Measurements from ENCODE around the gene IRGC.
A peak's percentile ranks its signal among the peaks of the same experiment; 100 is the strongest.
"Not testable (repeated sequence)": the region's sequence is repeated elsewhere in the genome, so short reads cannot be mapped to it uniquely, and the experiment has no call there.

IRGC gene

DNA sequence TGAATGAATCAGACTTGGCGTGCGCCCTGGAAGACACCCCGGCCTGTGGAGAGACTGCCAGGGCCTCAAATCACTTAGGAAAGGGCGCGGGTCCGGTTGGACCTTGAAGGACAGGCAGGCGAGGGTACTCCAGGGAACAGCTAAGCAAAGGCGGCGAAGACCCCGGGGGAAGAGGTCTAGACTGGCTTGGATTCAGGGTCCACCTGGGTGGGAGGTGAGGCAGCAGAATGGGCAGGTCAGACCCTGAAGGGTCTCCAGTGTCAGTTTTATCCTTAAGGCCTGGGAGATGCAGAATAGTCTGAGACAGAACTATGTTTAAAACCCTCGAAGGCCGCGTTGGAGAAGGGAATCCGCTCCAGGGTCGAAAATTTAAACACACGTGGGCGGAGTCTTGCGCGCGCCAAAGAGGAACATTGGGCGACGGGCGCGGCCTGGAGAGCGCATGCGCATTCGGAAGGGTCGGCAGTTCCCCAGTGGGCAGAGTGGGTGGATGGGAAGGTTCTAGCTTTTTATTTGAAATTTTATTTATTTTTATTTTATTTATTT, 39.5 kb downstream of the IRGC start:
- DNase-seq (ENCODE audit: low spot score), result peak; percentile 83

DNA sequence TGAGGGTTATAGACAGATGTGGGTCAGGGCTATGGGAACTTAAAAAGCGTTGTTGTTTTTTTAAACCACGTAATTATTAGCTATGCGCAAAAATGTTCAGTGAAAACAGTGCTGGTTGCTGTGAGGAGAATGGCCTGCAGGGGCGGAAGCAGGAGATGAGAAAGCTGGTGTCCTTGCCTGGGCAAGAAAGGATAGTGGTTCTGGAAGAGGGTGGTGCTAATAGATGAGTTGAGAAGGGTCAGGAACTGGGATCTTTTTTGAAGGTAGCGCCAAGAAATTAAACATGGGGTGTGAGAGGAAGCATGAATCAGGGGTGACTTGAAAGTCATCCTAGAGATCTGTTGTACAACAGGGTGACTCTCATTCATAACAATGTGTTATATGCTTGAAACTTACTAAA, 43.6 kb downstream of the IRGC start:
- no peak for DNase-seq (ENCODE audit: low spot score)

DNA sequence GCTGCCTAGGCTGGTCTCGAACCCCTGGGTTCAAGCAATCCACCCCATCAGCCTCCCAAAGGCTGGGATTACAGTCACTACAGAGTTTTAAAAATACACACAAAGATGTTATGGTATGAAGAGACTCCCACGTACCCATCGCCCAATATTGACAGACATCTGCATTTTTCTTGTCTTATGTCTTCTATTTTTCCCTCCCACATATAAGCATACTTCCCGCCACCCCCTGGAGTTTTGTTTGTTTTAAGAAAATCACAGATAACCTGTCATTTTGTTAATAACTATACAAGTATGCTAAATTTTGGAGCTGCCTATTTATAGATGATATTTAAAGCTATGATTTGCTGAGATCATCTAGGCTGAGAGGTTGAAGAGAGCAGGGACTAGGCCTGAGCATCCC, 45.1 kb downstream of the IRGC start:
- no peak for DNase-seq (ENCODE audit: low spot score)

DNA sequence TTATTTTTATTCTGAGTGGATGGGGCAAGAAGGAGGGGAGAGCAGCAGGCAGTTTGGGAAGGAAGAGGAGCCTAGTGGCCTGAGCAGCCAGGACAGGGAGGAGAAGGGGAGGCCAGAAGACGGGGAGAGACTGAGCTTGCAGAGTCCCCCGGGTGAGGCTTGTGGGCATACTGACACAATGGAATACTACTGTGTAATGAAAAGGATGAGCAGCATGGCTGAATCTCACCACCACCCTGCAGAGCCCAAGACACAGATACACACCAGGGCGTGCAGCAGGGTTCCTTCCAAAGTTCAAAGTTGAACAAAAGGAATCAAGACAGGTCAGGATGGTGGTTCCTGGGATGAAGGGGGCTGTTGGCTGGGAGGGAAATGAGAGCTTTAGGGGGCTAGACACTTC, 46.9 kb downstream of the IRGC start:
- DNase-seq (ENCODE audit: low spot score), result no peak

DNA sequence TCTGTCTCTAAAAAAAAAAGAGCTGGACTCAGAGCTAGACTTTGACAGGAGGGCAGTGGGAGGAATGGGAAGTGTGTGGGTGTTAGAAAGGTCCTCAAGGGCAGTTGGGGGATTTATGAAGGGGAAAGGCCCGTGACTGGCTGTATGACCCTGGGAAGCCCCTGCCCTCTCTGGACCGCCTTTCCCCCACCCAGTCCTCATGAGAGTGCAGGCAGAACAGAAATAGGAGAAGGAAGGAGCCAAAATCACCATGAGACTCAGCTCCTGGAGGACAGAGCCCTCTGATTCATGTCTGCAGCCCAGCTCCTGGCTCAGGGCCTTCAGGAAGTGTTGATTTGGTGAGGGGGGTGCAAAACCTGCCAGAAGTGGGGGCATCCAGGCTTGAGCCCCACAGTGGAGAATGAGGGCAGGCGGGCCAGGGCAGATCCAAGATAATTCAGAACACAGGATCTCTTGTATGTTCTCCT, 47.6 kb downstream of the IRGC start:
- DNase-seq (ENCODE audit: low spot score), result no peak

DNA sequence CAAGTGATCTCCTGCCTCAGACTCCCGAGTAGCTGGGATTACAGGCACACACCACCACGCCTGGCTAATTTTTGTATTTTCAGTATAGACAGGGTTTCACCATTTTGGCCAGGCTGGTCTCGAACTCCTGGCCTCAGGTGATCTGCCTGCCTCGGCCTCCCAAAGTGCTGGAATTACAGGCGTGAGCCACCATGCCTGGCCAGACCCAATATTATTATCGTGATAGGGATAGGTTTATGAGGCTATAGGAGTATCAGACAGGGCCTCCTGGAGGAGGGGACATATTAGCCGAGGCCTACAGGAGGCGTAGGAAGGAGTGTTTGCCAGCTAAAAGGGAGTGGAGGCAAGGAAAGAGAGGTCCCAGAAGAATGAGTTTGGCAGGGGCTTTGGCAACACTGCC, 48.8 kb downstream of the IRGC start:
- DNase-seq (ENCODE audit: low spot score), result not testable (repeated sequence)

DNA sequence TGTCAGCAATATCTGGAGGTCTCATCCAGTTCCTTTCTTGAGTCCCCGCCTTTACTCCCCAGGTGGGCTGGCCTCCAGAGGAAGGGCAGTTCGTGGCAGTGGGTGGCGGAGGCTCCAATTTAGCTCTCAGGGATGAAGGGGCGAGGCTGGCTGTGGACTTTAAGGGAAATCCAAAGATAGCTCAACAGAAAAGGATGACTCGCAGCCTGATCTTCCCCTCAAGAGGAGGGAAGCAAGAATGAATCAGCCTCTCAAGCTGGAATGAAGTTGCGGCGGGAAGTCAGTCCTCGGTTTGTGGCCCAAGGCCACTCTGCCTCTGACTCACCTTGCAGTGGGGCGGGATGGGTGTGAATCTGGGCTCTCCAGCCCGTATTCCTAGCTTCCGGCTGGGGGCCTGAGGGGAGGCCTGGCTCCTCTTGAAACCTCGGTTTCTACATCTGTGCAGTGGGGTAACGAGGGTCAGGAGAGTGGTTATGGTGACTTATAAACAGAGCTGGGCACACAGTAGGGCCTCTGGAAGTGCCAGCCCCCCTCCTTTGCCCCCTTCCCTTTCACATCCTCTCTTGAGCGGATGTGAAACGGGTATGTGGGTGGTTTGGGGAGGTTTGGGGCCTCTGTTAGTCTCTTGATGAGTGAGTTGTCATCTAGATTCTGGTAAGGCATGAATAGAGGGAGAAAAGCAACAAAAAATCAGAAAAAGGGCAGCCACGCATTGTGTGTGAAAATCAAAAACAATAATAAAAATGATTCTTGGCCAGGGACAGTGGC, 49.4 kb downstream of the IRGC start:
- DNase-seq (ENCODE audit: low spot score), result no peak

DNA sequence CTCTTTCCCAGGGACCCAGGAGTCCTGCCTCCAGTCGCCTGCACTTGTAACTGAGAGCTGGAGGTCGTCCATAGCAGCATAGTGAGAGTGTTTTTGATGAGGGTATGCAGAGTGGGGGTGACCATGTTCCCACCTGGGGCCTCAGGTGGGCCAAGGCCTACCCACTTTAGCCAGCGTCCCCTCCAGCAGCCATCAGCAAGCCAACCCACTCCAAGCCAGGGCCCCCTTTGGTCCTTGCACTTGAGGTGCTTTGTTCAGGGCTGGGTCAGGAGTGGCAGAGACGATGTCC, 50.8 kb downstream of the IRGC start:
- no peak for DNase-seq (ENCODE audit: low spot score)

DNA sequence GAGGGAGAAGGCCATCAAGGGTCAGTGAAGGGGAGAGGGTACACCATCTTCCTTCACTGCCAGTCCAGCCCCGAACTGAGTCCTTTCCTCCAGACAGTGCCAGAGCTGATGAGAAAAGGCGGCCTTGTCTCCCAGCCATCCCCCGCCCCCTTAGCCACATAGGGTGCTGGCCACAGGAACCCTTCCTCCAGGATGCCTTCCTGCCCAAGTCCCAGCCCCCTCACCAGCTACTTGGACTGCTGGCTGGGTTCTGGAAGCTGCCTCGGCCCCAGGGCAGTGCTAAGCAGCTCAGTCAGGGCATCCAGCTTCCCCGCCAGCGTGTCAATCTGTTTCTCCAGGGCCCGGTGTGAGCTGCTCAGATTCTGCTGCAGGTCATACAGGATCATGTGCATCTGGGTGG, 51.4 kb downstream of the IRGC start:
- no peak for DNase-seq (ENCODE audit: low spot score)

DNA sequence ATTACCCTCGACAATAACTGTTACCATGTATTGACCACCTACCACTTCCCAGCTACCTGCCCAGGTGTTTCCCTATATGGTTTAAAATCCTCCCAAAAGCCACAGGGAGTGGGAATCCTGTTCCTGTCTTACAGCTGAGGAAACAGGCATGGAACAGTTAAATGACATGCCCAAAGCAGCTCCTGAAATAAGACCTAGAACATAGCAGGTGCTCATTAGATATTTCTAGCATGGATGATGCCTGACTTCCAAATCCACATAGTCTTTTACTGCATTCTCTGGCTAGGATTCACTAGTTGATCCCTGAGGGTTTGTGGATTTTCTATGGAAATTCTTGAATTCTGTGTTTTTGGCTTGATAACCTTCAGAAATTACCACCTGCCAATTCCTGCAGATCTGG, 51.9 kb downstream of the IRGC start:
- no peak for DNase-seq (ENCODE audit: low spot score)

DNA sequence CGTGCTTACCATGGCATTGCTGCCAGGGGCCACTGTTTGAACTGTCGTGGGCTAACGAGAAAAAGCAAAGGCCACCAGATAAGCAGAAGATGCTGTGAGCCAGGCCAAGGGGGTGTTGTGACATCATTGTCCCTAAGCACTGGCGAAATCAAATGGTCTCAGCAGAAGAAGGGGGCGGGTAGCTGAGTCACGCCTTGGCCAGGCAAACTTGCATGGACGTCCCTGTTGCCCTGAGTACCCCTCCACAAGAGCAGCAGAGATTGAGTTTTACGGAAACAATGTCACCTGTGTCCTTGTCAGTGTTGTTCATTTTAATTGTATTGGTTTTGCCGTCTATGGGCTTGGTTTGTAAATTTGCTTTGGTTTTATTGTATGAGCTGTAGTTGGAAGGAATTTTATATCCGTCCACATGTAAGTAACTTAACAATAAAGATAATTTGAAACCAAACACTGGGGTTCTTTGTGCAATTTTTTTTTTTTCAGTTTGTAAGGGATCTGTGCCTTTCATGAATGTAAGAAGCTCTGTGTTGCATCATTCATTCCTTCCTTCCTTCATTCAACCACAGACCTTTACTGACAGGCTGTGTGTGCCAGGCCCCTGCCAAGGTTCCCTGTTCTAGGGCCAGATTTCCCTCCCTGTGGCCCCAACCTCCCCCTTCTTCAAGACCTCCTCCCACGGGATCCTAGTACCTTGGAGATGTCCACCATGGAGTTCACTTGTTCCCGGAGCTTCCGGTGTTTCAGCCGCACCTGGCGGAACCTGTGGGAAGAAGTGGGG, 52.6 kb downstream of the IRGC start:
- no peak for DNase-seq (ENCODE audit: low spot score)

DNA sequence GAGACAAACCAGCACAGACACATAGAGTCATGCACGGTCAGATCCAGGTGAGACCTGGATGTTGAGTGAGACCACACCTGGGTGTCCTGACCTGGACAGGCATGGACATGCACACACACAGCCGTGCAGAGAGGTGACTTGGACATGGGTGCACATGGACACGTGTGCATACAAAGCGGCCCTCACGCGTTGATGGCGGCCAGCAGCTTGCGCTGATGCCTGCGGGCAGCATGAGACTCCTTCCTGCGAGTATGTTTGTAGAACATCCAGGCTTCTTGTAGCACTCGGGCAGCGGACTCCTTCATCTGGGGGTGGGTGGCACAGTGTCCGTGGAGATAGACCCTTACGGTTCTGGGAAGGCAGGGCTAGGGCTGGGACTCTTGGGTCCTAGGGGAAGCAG, 53.4 kb downstream of the IRGC start:
- DNase-seq (ENCODE audit: low spot score), result no peak
